GM11168 (cell line): Measurements from ENCODE around the gene FAM228A.
"Not testable (repeated sequence)": the region's sequence is repeated elsewhere in the genome, so short reads cannot be mapped to it uniquely, and the experiment has no call there.

Experiments
- in situ Hi-C: fragments of 300-500 bp; cut with MboI; formaldehyde crosslinking; loops from one replicate; pipeline ENCODE4 v1.12.0; 2022; ENCODE audit warnings: low sequenced_read_pairs; ENCODE audit not compliant: unreplicated experiment

The FAM228A gene

GRCh38 chr2:24174851-24175277 lies at the start of gene FAM228A:
Gene FAM228A, plus strand, starts transcription at chr2:24175053. Its CDS starts 428 bp downstream, at chr2:24175481.
- in situ Hi-C loops = no loop called here

GRCh38 chr2:24125956-24126355 lies 48.9 kb upstream of the FAM228A start:
- in situ Hi-C loops = no loop called here

GRCh38 chr2:24132543-24132942 lies 42.3 kb upstream of the FAM228A start:
- in situ Hi-C loops = no loop called here

- in situ Hi-C loops = not testable (repeated sequence)
These were observed 34.5 kb upstream of the FAM228A start for GRCh38 chr2:24140305-24140704.

- in situ Hi-C loops = no loop called here
These were observed 27.5 kb upstream of the FAM228A start for GRCh38 chr2:24147364-24147763.

- in situ Hi-C loops = no loop called here
These were observed 22.2 kb upstream of the FAM228A start for GRCh38 chr2:24152413-24153197.

GRCh38 chr2:24153478-24153877 lies 21.4 kb upstream of the FAM228A start:
- in situ Hi-C loops = no loop called here

- in situ Hi-C loops = no loop called here
These were observed 16.7 kb upstream of the FAM228A start for GRCh38 chr2:24158131-24158530.

GRCh38 chr2:24159708-24160107 lies 15.1 kb upstream of the FAM228A start:
- in situ Hi-C loops = no loop called here

- in situ Hi-C loops = no loop called here
These were observed 14.1 kb upstream of the FAM228A start for GRCh38 chr2:24160761-24161160.

GRCh38 chr2:24162494-24162893 lies 12.4 kb upstream of the FAM228A start:
- in situ Hi-C loops = no loop called here

- in situ Hi-C loops = no loop called here
These were observed 11.7 kb upstream of the FAM228A start for GRCh38 chr2:24163186-24163585.

- in situ Hi-C loops = no loop called here
These were observed 11.3 kb upstream of the FAM228A start for GRCh38 chr2:24163601-24164000.

GRCh38 chr2:24164416-24164973 lies 10.4 kb upstream of the FAM228A start:
- in situ Hi-C loops = no loop called here

GRCh38 chr2:24169023-24169422 lies 5.8 kb upstream of the FAM228A start:
- in situ Hi-C loops = no loop called here

- in situ Hi-C loops = no loop called here
These were observed 856 bp downstream of the FAM228A start for GRCh38 chr2:24175631-24176187.

GRCh38 chr2:24176326-24176725 lies 1.5 kb downstream of the FAM228A start:
- in situ Hi-C loops = no loop called here

- in situ Hi-C loops = no loop called here
These were observed 4.8 kb downstream of the FAM228A start for GRCh38 chr2:24179683-24180082.

GRCh38 chr2:24181849-24182248 lies 7.0 kb downstream of the FAM228A start:
- in situ Hi-C loops = no loop called here

GRCh38 chr2:24182507-24182906 lies 7.7 kb downstream of the FAM228A start:
- in situ Hi-C loops = no loop called here

GRCh38 chr2:24183366-24184069 lies 8.7 kb downstream of the FAM228A start:
- in situ Hi-C loops = no loop called here
